Measurements from ENCODE around the gene BAIAP2. TPM values are rescaled to one million over a fixed set of nuclear protein-coding genes. Genes with fewer than 3 reads are reported as not detected.

BAIAP2 gene
- total RNA-seq, 1 donor from 2014 or later, result 6.8 TPM

- Mint-ChIP-seq H3K4me1 (no peaks in the 10 kb centered on the region), H3K9me3 (no peaks in the 10 kb centered on the region), H3K4me3 (no peak overlapping the region), H3K27me3 (no peaks in the 10 kb centered on the region), H3K36me3 (ENCODE audit: low read depth) (no peaks in the 10 kb centered on the region), H3K27ac (no peak overlapping the region)
- no peak for TF ChIP-seq CTCF (IDR thresholded peaks at IDR 0.05)
- DNase-seq (no peak), ATAC-seq (ENCODE audit: low read depth) (no peak)
- CTCF ChIA-PET, result no interaction called here
- POLR2A ChIA-PET, result no interaction called here
- intact Hi-C loops (cut with micrococcal nuclease), result no loop called here
Measured at GRCh38 chr17:81057777-81058176, 22.8 kb downstream of the BAIAP2 start.

GRCh38 chr17:81058263-81058871, 23.4 kb downstream of the BAIAP2 start:
- no peak for ATAC-seq (ENCODE audit: low read depth)
- intact Hi-C loops (cut with micrococcal nuclease), result no loop called here
- Mint-ChIP-seq H3K4me1 (no peaks in the 10 kb centered on the region), H3K9me3 (no peaks in the 10 kb centered on the region), H3K27me3 (no peaks in the 10 kb centered on the region), H3K27ac (no peak overlapping the region), H3K4me3 (no peak overlapping the region), H3K36me3 (ENCODE audit: low read depth) (no peaks in the 10 kb centered on the region)
- POLR2A ChIA-PET, result no interaction called here
- CTCF ChIA-PET, result no interaction called here
- TF ChIP-seq CTCF (IDR thresholded peaks at IDR 0.05), result no peak
- DNase-seq, result no peak

- no peak for TF ChIP-seq CTCF (IDR thresholded peaks at IDR 0.05)
- no peak for DNase-seq
- H3K4me1 Mint-ChIP-seq, result no peaks in the 10 kb centered on the region
- intact Hi-C loops (cut with micrococcal nuclease), result no loop called here
- H3K27ac Mint-ChIP-seq, result no peak overlapping the region
- POLR2A ChIA-PET, result no interaction called here
- H3K27me3 Mint-ChIP-seq, result no peaks in the 10 kb centered on the region
- H3K36me3 Mint-ChIP-seq (ENCODE audit: low read depth), result no peaks in the 10 kb centered on the region
- CTCF ChIA-PET, result no interaction called here
- H3K4me3 Mint-ChIP-seq, result no peak overlapping the region
- no peaks in the 10 kb centered on the region for H3K9me3 Mint-ChIP-seq
- ATAC-seq (ENCODE audit: low read depth), result no peak
Measured at GRCh38 chr17:81059026-81059425, 24.1 kb downstream of the BAIAP2 start.

GRCh38 chr17:81060416-81060815, 25.5 kb downstream of the BAIAP2 start:
- Mint-ChIP-seq H3K27me3 (no peaks in the 10 kb centered on the region), H3K4me3 (no peak overlapping the region), H3K4me1 (no peaks in the 10 kb centered on the region), H3K9me3 (no peaks in the 10 kb centered on the region), H3K27ac (no peak overlapping the region), H3K36me3 (ENCODE audit: low read depth) (no peaks in the 10 kb centered on the region)
- ChIA-PET POLR2A (no interaction called here), CTCF (no interaction called here)
- intact Hi-C loops (cut with micrococcal nuclease), result no loop called here
- DNase-seq (no peak), ATAC-seq (ENCODE audit: low read depth) (no peak)
- TF ChIP-seq CTCF (IDR thresholded peaks at IDR 0.05), result no peak

- DNase-seq (no peak), ATAC-seq (ENCODE audit: low read depth) (no peak)
- ChIA-PET POLR2A (no interaction called here), CTCF (no interaction called here)
- Mint-ChIP-seq H3K4me1 (no peaks in the 10 kb centered on the region), H3K9me3 (no peaks in the 10 kb centered on the region), H3K4me3 (no peak overlapping the region), H3K27ac (no peak overlapping the region), H3K27me3 (no peaks in the 10 kb centered on the region), H3K36me3 (ENCODE audit: low read depth) (no peaks in the 10 kb centered on the region)
- no peak for TF ChIP-seq CTCF (IDR thresholded peaks at IDR 0.05)
- intact Hi-C loops (cut with micrococcal nuclease), result no loop called here
Measured at GRCh38 chr17:81061027-81061735, 26.2 kb downstream of the BAIAP2 start.

Data from activated B cell treated with CpG ODN at 0.5 μM for 24 hours (primary cell).